GM12878 (cell line): ENCODE data around the gene CACNA1H.

Experiments
- ASH2L ChIP-seq: fragments of 300-600, 200-600 bp; sonication (generic); IDR thresholded peaks from 2 replicates; pipeline ENCODE4 v1.6.1; 2017; ENCODE audit warnings: low read depth, mild to moderate bottlenecking, borderline replicate concordance
- ATF3 ChIP-seq: IDR thresholded peaks from 2 replicates; pipeline ENCODE4 v1.6.1; 2011; ENCODE audit warnings: low read depth, mild to moderate bottlenecking, low read length, moderate library complexity, borderline replicate concordance; ENCODE audit errors: extremely low read depth
- ATF7 ChIP-seq: fragments of 450-650 bp; IDR thresholded peaks from 2 replicates; pipeline ENCODE4 v1.6.1; 2016; ENCODE audit warnings: low read depth, mild to moderate bottlenecking
- CTCF ChIP-seq, 3 experiments: IDR thresholded peaks in 2 of 3; conservative IDR thresholded peaks in 1 of 3; 2 replicates each; pipeline ENCODE4 v1.5.1; 2011; ENCODE audit warnings: low read depth in 3 of 3, low read length in 3 of 3, mild to moderate bottlenecking in 3 of 3, control low read depth in 2 of 3, moderate library complexity in 2 of 3, inconsistent platforms in 1 of 3, mixed read lengths in 1 of 3; ENCODE audit not compliant: control insufficient read depth in 2 of 3, insufficient read depth in 1 of 3; ENCODE audit errors: extremely low read depth in 1 of 3
- EZH2 ChIP-seq: IDR thresholded peaks from 2 replicates; pipeline ENCODE4 v1.6.1; 2012; ENCODE audit warnings: low read depth, mild to moderate bottlenecking, control low read depth, inconsistent platforms, low read length, borderline replicate concordance; ENCODE audit not compliant: control insufficient read depth
- MYC ChIP-seq: IDR thresholded peaks from 2 replicates; pipeline ENCODE4 v1.6.1; 2011; ENCODE audit warnings: mild to moderate bottlenecking, low read length, moderate library complexity, inconsistent platforms; ENCODE audit not compliant: insufficient read depth, insufficient replicate concordance, insufficient read length, severe bottlenecking
- POLR2A ChIP-seq: IDR thresholded peaks from 2 replicates; pipeline ENCODE4 v1.6.1; 2011; ENCODE audit warnings: low read depth, mild to moderate bottlenecking, low read length
- POLR2AphosphoS5 ChIP-seq: IDR thresholded peaks from 2 replicates; pipeline ENCODE4 v1.6.1; 2011; ENCODE audit warnings: mild to moderate bottlenecking, low read length, inconsistent platforms
- SMC3 ChIP-seq: IDR thresholded peaks from 2 replicates; pipeline ENCODE4 v1.6.1; 2011; ENCODE audit warnings: low read length, improper control_type of control experiment, borderline replicate concordance
- SPI1 ChIP-seq: IDR thresholded peaks from 2 replicates; pipeline ENCODE4 v1.6.1; 2011; ENCODE audit warnings: low read depth, mild to moderate bottlenecking, low read length, moderate library complexity, borderline replicate concordance; ENCODE audit not compliant: insufficient read depth
- TF ChIP-seq, protein P1 (sequence below): fragments of 450-650 bp; IDR thresholded peaks from 2 replicates; pipeline ENCODE4 v1.6.1; 2014; ENCODE audit warnings: mild to moderate bottlenecking
- TF ChIP-seq, protein P2 (sequence below): fragments of 450-650 bp; IDR thresholded peaks from 2 replicates; pipeline ENCODE4 v1.6.1; 2017; ENCODE audit warnings: mild to moderate bottlenecking, moderate library complexity

DNA sequence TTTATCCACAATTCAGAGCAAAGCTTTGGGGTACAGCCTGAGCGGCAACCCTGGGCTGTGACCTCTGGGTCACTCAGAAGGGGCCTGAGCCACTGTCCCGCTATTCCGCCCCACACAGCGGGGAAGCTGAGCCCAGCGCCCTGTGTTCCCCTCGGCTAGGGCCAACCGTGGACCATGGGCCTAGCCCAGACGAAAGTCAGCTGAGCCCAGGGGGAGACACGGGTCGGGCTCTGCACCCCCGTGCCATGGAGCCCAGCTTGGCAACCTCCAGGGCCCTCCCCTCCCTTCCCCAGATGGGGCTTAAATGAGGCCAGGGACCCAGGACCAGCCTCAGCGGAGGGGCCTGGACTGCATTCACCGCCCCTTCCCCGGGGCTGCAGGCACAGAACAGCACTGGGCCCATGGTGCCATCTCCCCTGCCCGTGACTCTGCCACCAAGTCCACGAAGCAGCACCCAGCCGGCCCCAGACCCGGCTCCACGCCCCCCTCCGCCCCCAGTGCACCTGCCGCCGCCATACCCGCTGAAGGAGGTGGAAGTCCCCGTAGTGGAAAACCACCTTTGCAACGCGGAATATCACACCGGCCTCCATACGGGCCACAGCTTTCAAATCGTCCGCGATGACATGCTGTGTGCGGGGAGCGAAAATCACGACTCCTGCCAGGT lies 104.8 kb downstream of the CACNA1H start:
- no peak for TF ChIP-seq ASH2L
- TF ChIP-seq, protein P1, sequence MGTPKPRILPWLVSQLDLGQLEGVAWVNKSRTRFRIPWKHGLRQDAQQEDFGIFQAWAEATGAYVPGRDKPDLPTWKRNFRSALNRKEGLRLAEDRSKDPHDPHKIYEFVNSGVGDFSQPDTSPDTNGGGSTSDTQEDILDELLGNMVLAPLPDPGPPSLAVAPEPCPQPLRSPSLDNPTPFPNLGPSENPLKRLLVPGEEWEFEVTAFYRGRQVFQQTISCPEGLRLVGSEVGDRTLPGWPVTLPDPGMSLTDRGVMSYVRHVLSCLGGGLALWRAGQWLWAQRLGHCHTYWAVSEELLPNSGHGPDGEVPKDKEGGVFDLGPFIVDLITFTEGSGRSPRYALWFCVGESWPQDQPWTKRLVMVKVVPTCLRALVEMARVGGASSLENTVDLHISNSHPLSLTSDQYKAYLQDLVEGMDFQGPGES, result no peak
- no peak for TF ChIP-seq MYC
- TF ChIP-seq CTCF (IDR thresholded peaks at IDR 0.05 in 2 of 3, conservative IDR thresholded peaks at IDR 0.05 in 1 of 3; ENCODE audit: control insufficient read depth in 2 of 3, extremely low read depth in 1 of 3, insufficient read depth in 1 of 3, low read depth in 3 of 3, low read length in 3 of 3), result no peak
- TF ChIP-seq POLR2AphosphoS5, result no peak
- no peak for TF ChIP-seq ATF7
- no peak for TF ChIP-seq EZH2
- TF ChIP-seq SPI1, result no peak
- TF ChIP-seq POLR2A, result no peak
- TF ChIP-seq SMC3, result no peak
- no peak for TF ChIP-seq ATF3
- TF ChIP-seq, protein P2, sequence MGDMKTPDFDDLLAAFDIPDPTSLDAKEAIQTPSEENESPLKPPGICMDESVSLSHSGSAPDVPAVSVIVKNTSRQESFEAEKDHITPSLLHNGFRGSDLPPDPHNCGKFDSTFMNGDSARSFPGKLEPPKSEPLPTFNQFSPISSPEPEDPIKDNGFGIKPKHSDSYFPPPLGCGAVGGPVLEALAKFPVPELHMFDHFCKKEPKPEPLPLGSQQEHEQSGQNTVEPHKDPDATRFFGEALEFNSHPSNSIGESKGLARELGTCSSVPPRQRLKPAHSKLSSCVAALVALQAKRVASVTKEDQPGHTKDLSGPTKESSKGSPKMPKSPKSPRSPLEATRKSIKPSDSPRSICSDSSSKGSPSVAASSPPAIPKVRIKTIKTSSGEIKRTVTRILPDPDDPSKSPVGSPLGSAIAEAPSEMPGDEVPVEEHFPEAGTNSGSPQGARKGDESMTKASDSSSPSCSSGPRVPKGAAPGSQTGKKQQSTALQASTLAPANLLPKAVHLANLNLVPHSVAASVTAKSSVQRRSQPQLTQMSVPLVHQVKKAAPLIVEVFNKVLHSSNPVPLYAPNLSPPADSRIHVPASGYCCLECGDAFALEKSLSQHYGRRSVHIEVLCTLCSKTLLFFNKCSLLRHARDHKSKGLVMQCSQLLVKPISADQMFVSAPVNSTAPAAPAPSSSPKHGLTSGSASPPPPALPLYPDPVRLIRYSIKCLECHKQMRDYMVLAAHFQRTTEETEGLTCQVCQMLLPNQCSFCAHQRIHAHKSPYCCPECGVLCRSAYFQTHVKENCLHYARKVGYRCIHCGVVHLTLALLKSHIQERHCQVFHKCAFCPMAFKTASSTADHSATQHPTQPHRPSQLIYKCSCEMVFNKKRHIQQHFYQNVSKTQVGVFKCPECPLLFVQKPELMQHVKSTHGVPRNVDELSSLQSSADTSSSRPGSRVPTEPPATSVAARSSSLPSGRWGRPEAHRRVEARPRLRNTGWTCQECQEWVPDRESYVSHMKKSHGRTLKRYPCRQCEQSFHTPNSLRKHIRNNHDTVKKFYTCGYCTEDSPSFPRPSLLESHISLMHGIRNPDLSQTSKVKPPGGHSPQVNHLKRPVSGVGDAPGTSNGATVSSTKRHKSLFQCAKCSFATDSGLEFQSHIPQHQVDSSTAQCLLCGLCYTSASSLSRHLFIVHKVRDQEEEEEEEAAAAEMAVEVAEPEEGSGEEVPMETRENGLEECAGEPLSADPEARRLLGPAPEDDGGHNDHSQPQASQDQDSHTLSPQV, result no peak
